SK-N-SH treated with all-trans-retinoic acid at 6 μM for 48 hours (cell line): Measurements from ENCODE around the gene MEIS1.
A peak's percentile ranks its signal among the peaks of the same experiment; 100 is the strongest.

Experiments used
- ATAC-seq: fragments of 200-7000 bp; cut with Tn5 transposase; 3 replicates; pipeline ENCODE4 v1.9.1; 2020; ENCODE audit warnings: mild to moderate bottlenecking, moderate library complexity
- ARNTL ChIP-seq: fragments of 450-650 bp; formaldehyde crosslinking; IDR thresholded peaks from 2 replicates; pipeline ENCODE4 v1.5.0; 2020; ENCODE audit warnings: low read depth, mild to moderate bottlenecking, moderate library complexity, borderline replicate concordance
- BACH2 ChIP-seq: fragments of 250-450 bp; sonication (Bioruptor Pico); IDR thresholded peaks from 2 replicates; pipeline ENCODE4 v1.9.0; 2021; ENCODE audit warnings: mild to moderate bottlenecking, borderline replicate concordance
- ESRRG ChIP-seq: fragments of 250-450 bp; sonication (Bioruptor Pico); IDR thresholded peaks from 2 replicates; pipeline ENCODE4 v1.6.1; 2021; ENCODE audit warnings: mild to moderate bottlenecking
- GLIS3 ChIP-seq: fragments of 250-450 bp; sonication (Bioruptor Pico); IDR thresholded peaks from 2 replicates; pipeline ENCODE4 v1.5.0; 2020; ENCODE audit warnings: mild to moderate bottlenecking, moderate library complexity
- ISL1 ChIP-seq: fragments of 250-450 bp; sonication (Bioruptor Pico); IDR thresholded peaks from 2 replicates; pipeline ENCODE4 v2.1.2; 2022; ENCODE audit warnings: mild to moderate bottlenecking, moderate library complexity
- PPARA ChIP-seq: fragments of 250-450 bp; sonication (Bioruptor Pico); IDR thresholded peaks from 2 replicates; pipeline ENCODE4 v1.5.0; 2020; ENCODE audit warnings: mild to moderate bottlenecking, borderline replicate concordance
- RARB ChIP-seq: fragments of 250-450 bp; sonication (Bioruptor Pico); IDR thresholded peaks from 2 replicates; pipeline ENCODE4 v1.8.0; 2021; ENCODE audit warnings: mild to moderate bottlenecking, moderate library complexity
- SNAI2 ChIP-seq: fragments of 250-450 bp; sonication (Bioruptor Pico); IDR thresholded peaks from 2 replicates; pipeline ENCODE4 v1.5.0; 2020; ENCODE audit warnings: mild to moderate bottlenecking, moderate library complexity
- TOX ChIP-seq: fragments of 250-450 bp; sonication (Bioruptor Pico); IDR thresholded peaks from 2 replicates; pipeline ENCODE4 v1.8.0; 2021; ENCODE audit warnings: mild to moderate bottlenecking, moderate library complexity, borderline replicate concordance
- ZC3H10 ChIP-seq: fragments of 250-450 bp; sonication (Bioruptor Pico); IDR thresholded peaks from 2 replicates; pipeline ENCODE4 v1.5.1; 2021; ENCODE audit warnings: mild to moderate bottlenecking, moderate library complexity
- ZFP3 ChIP-seq: fragments of 250-450 bp; sonication (Bioruptor Pico); IDR thresholded peaks from 2 replicates; pipeline ENCODE4 v1.5.0; 2020; ENCODE audit warnings: mild to moderate bottlenecking, moderate library complexity
- ZFP30 ChIP-seq: fragments of 450-650 bp; formaldehyde crosslinking; IDR thresholded peaks from 2 replicates; pipeline ENCODE4 v1.5.0; 2022; ENCODE audit warnings: mild to moderate bottlenecking, moderate library complexity
- ZNF565 ChIP-seq: fragments of 450-650 bp; formaldehyde crosslinking; conservative IDR thresholded peaks from 2 replicates; pipeline ENCODE4 v1.5.0; 2020; ENCODE audit warnings: low read depth, mild to moderate bottlenecking, moderate library complexity
- ZNF70 ChIP-seq: fragments of 450-650 bp; formaldehyde crosslinking; IDR thresholded peaks from 2 replicates; pipeline ENCODE4 v1.5.0; 2020; ENCODE audit warnings: mild to moderate bottlenecking, moderate library complexity
- ZNF8 ChIP-seq: fragments of 450-650 bp; formaldehyde crosslinking; IDR thresholded peaks from 2 replicates; pipeline ENCODE4 v1.5.0; 2020; ENCODE audit warnings: mild to moderate bottlenecking, moderate library complexity
- TF ChIP-seq, protein P1 (sequence below): fragments of 250-450 bp; sonication (Bioruptor Pico); IDR thresholded peaks from 2 replicates; pipeline ENCODE4 v1.5.0; 2020; ENCODE audit warnings: mild to moderate bottlenecking, moderate library complexity
- TF ChIP-seq, protein P2 (sequence below): fragments of 250-450 bp; sonication (Bioruptor Pico); IDR thresholded peaks from 2 replicates; pipeline ENCODE4 v1.5.1; 2020; ENCODE audit warnings: low read depth, mild to moderate bottlenecking, moderate library complexity
- TF ChIP-seq, protein P3 (sequence below): fragments of 250-450 bp; sonication (Bioruptor Pico); IDR thresholded peaks from 2 replicates; pipeline ENCODE4 v1.8.0; 2020; ENCODE audit warnings: mild to moderate bottlenecking, moderate library complexity, borderline replicate concordance
- TF ChIP-seq, protein P4 (sequence below): fragments of 250-450 bp; sonication (Bioruptor Pico); IDR thresholded peaks from 2 replicates; pipeline ENCODE4 v1.5.1; 2021; ENCODE audit warnings: mild to moderate bottlenecking, moderate library complexity
- TF ChIP-seq, protein P5 (sequence below): fragments of 250-450 bp; sonication (Bioruptor Pico); IDR thresholded peaks from 2 replicates; pipeline ENCODE4 v1.8.0; 2021; ENCODE audit warnings: low read depth, mild to moderate bottlenecking, moderate library complexity, borderline replicate concordance

The MEIS1 gene

DNA sequence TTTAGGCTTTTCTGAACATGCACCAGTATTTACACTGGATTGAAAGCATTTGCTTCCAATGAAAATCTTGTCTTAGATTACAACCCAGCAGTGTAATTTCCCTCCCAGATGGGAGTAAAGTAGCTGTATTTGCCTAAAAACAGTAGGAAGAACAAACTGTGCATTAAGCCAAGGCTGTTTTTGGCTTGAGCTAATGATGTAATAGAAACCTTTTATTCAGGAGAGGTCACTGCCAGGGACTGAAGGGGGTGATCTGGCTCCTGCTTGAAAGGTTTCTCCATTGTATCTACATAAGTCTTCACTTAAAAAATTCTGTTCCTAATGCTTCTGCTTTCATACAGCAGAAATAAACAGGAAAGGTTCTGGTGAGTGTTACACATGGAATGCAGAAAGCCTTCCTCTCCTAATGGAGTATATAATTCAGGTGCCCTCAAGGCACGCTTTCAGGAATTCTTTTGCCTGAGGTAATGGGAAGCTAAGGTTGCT lies 74.4 kb downstream of the MEIS1 start:
- TF ChIP-seq RARB (CRISPR knock-in tag) (no peak), ISL1 (CRISPR knock-in tag) (peak; percentile 68), ARNTL (CRISPR knock-in tag) (no peak)
- TF ChIP-seq, protein P1, sequence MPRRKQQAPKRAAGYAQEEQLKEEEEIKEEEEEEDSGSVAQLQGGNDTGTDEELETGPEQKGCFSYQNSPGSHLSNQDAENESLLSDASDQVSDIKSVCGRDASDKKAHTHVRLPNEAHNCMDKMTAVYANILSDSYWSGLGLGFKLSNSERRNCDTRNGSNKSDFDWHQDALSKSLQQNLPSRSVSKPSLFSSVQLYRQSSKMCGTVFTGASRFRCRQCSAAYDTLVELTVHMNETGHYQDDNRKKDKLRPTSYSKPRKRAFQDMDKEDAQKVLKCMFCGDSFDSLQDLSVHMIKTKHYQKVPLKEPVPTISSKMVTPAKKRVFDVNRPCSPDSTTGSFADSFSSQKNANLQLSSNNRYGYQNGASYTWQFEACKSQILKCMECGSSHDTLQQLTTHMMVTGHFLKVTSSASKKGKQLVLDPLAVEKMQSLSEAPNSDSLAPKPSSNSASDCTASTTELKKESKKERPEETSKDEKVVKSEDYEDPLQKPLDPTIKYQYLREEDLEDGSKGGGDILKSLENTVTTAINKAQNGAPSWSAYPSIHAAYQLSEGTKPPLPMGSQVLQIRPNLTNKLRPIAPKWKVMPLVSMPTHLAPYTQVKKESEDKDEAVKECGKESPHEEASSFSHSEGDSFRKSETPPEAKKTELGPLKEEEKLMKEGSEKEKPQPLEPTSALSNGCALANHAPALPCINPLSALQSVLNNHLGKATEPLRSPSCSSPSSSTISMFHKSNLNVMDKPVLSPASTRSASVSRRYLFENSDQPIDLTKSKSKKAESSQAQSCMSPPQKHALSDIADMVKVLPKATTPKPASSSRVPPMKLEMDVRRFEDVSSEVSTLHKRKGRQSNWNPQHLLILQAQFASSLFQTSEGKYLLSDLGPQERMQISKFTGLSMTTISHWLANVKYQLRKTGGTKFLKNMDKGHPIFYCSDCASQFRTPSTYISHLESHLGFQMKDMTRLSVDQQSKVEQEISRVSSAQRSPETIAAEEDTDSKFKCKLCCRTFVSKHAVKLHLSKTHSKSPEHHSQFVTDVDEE (CRISPR knock-in tag): no peak
- TF ChIP-seq, all 23 proteins: peak for 1

DNA sequence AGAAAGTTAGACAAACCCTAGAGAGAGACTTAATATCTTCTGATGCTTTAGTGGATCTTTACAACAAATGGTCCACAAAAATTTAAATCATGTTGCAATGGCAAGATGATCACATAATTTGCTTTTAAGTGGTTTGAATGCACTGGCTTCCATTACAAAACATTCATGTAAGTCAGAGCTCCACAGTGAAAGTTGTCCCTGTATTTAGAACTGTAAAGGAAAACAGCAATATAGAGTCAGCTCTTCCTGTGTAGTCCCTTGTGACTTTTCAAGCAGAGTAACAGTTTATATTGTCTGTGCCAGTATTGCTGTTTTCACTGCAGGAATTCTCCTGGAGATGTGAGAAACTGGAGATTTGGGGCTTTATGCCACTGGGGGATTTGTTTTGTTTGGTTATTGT lies 77.7 kb downstream of the MEIS1 start:
- no peak for ATAC-seq

More for the DNA sequence above, 74.4 kb downstream of the MEIS1 start:
- peak; percentile 68 for ATAC-seq

DNA sequence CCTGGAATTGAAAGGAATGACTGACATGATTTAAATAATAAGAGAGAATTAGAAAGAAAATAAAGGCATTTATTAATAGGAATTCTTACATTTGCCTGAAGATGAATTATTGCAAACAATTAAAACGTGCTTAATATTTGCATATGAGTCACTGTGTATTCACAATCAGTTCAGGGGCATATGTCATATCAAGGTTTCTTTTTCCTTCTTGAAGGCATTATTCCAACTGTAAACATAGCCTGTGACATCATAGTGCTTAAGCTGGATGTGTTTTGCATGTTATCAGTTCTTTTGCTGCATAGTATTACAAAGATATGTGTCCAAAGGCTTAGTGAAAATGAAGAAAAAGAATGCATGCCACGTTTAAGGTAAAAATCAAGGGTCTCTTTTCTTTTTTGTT lies 80.8 kb downstream of the MEIS1 start:
- TF ChIP-seq BACH2 (CRISPR knock-in tag) (no peak), TOX (CRISPR knock-in tag) (no peak), ZNF70 (CRISPR knock-in tag) (no peak), GLIS3 (CRISPR knock-in tag) (no peak), ZC3H10 (no peak)
- ATAC-seq: no peak

More for the DNA sequence above, 77.7 kb downstream of the MEIS1 start:
- no peak for TF ChIP-seq ESRRG
- no peak for TF ChIP-seq BACH2 (CRISPR knock-in tag)
- no peak for TF ChIP-seq ZNF70 (CRISPR knock-in tag)

DNA sequence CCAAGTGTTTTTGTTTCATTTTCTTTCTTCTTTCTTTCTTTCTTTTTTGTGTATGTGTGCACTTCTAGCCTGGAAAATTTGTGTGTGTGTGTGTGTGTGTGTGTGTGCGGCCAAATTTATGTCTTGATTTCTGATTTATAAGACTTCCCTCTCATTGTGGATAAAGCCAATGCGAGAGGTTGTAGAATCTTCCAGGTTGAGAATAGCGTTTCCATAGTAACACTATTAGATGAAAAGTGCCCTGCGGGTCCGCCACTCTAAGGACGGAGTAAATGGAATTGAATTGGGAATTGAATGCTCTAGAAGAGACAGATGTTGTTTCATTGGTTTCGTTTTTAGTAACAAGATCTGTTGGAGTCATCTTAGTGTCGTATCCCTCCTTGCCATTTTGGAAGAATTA lies 81.6 kb downstream of the MEIS1 start:
- ATAC-seq: no peak
- TF ChIP-seq, protein P2, sequence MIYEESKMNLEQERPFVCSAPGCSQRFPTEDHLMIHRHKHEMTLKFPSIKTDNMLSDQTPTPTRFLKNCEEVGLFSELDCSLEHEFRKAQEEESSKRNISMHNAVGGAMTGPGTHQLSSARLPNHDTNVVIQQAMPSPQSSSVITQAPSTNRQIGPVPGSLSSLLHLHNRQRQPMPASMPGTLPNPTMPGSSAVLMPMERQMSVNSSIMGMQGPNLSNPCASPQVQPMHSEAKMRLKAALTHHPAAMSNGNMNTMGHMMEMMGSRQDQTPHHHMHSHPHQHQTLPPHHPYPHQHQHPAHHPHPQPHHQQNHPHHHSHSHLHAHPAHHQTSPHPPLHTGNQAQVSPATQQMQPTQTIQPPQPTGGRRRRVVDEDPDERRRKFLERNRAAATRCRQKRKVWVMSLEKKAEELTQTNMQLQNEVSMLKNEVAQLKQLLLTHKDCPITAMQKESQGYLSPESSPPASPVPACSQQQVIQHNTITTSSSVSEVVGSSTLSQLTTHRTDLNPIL (CRISPR knock-in tag): no peak
- TF ChIP-seq ZC3H10: no peak
- TF ChIP-seq ZNF565 (CRISPR knock-in tag): no peak
- TF ChIP-seq, protein P3, sequence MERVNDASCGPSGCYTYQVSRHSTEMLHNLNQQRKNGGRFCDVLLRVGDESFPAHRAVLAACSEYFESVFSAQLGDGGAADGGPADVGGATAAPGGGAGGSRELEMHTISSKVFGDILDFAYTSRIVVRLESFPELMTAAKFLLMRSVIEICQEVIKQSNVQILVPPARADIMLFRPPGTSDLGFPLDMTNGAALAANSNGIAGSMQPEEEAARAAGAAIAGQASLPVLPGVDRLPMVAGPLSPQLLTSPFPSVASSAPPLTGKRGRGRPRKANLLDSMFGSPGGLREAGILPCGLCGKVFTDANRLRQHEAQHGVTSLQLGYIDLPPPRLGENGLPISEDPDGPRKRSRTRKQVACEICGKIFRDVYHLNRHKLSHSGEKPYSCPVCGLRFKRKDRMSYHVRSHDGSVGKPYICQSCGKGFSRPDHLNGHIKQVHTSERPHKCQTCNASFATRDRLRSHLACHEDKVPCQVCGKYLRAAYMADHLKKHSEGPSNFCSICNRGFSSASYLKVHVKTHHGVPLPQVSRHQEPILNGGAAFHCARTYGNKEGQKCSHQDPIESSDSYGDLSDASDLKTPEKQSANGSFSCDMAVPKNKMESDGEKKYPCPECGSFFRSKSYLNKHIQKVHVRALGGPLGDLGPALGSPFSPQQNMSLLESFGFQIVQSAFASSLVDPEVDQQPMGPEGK (CRISPR knock-in tag): no peak
- no peak for TF ChIP-seq PPARA (CRISPR knock-in tag)
- no peak for TF ChIP-seq SNAI2 (CRISPR knock-in tag)
- no peak for TF ChIP-seq ZNF8 (CRISPR knock-in tag)
- no peak for TF ChIP-seq ZNF70 (CRISPR knock-in tag)

DNA sequence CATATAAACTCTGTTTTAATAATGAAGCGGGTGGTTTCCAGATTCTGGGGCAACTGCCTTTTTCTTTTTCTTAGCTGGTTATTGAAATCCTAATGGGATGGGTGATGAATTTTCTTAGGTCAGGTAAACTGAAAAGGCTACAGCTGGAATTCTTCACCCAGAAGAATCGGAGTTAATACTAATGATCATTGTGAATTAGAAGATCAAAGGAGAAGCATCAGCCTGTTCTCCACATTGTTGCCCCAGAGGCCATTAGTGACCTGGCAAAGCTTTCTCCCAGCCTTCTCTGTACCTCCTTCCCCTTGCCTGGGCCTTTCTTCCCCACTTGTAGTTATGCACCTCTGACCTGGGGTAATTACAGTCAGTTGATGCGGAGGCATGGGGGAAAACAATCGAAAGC lies 82.8 kb downstream of the MEIS1 start:
- ATAC-seq: no peak
- TF ChIP-seq, protein P4, sequence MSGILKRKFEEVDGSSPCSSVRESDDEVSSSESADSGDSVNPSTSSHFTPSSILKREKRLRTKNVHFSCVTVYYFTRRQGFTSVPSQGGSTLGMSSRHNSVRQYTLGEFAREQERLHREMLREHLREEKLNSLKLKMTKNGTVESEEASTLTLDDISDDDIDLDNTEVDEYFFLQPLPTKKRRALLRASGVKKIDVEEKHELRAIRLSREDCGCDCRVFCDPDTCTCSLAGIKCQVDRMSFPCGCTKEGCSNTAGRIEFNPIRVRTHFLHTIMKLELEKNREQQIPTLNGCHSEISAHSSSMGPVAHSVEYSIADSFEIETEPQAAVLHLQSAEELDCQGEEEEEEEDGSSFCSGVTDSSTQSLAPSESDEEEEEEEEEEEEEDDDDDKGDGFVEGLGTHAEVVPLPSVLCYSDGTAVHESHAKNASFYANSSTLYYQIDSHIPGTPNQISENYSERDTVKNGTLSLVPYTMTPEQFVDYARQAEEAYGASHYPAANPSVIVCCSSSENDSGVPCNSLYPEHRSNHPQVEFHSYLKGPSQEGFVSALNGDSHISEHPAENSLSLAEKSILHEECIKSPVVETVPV (CRISPR knock-in tag): no peak

DNA sequence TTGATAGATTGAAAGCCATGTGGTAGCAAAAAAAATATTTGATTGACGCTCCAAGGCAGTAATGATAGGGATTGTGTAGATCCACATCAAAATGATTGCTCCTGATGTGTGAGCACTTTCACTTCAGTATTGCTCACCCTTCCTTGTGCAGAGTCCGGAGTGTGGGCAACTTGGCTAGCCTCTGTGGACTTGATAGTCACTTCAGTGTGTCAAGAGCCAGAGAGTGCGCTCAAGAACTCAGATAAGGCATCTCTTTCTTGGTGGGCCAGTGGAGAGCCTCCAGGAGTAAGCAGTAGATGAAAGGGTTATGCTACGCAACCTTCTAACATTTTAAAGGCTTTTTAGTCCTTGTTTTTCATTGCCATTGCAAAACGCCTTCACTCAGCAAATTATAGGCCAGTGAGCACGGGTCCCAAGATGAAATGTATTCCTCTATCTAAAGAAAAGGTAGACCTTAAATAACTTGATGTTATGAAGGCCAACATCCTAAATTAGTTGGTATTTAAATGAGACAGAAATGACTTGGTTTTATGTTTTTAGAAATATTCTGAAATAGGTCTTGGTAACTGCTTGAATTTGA lies 84.4 kb downstream of the MEIS1 start:
- TF ChIP-seq ZFP3 (CRISPR knock-in tag) (no peak), ZNF8 (CRISPR knock-in tag) (no peak), ZFP30 (CRISPR knock-in tag) (no peak), RARB (CRISPR knock-in tag) (no peak)
- TF ChIP-seq, protein P5, sequence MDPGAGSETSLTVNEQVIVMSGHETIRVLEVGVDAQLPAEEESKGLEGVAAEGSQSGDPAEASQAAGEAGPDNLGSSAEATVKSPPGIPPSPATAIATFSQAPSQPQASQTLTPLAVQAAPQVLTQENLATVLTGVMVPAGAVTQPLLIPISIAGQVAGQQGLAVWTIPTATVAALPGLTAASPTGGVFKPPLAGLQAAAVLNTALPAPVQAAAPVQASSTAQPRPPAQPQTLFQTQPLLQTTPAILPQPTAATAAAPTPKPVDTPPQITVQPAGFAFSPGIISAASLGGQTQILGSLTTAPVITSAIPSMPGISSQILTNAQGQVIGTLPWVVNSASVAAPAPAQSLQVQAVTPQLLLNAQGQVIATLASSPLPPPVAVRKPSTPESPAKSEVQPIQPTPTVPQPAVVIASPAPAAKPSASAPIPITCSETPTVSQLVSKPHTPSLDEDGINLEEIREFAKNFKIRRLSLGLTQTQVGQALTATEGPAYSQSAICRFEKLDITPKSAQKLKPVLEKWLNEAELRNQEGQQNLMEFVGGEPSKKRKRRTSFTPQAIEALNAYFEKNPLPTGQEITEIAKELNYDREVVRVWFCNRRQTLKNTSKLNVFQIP (CRISPR knock-in tag): no peak
- TF ChIP-seq, all 23 proteins: peak for 0
- ATAC-seq: no peak
